ENCODE measurements around the gene INF2.

GRCh38 chr14:104752735-104753527 is 63.5 kb downstream of the INF2 start, which contains the start of gene SIVA1:
- TF ChIP-seq CTCF (IDR thresholded peaks at IDR 0.05), result peak in 2 of 6 experiments; percentile 23 to 25
- peak in 3 of 4 donors; percentile 62 to 88 (median 87) for TF ChIP-seq POLR2A (IDR thresholded peaks at IDR 0.05)

All from esophagus squamous epithelium (tissue), 4 donors.